GM21717 (cell line): Measurements from ENCODE around the gene PRKCA.

ENCODE experiments used
- ATAC-seq: cut with Tn5 transposase; IDR thresholded peaks from one replicate; pipeline ENCODE4 v1.9.1; 2021; ENCODE audit warnings: mild to moderate bottlenecking, moderate library complexity; ENCODE audit not compliant: unreplicated experiment

PRKCA gene

GRCh38 chr17:66537502-66537901 is 235.1 kb downstream of the PRKCA start:
- no peak for ATAC-seq

- no peak for ATAC-seq
Measured at GRCh38 chr17:66538776-66539175, 236.4 kb downstream of the PRKCA start.

GRCh38 chr17:66540131-66540781 is 237.8 kb downstream of the PRKCA start:
- no peak for ATAC-seq

- no peak for ATAC-seq
Measured at GRCh38 chr17:66541461-66542128, 239.2 kb downstream of the PRKCA start.

- peak; percentile 56 for ATAC-seq
Measured at GRCh38 chr17:66542129-66542966, 239.9 kb downstream of the PRKCA start.

- no peak for ATAC-seq
Measured at GRCh38 chr17:66542967-66543520, 240.6 kb downstream of the PRKCA start.

GRCh38 chr17:66543526-66543925 is 241.1 kb downstream of the PRKCA start:
- no peak for ATAC-seq

GRCh38 chr17:66545918-66546317 is 243.5 kb downstream of the PRKCA start:
- no peak for ATAC-seq

GRCh38 chr17:66547151-66547865 is 244.9 kb downstream of the PRKCA start:
- ATAC-seq: no peak

- no peak for ATAC-seq
Measured at GRCh38 chr17:66548158-66548557, 245.7 kb downstream of the PRKCA start.

- no peak for ATAC-seq
Measured at GRCh38 chr17:66548659-66549310, 246.4 kb downstream of the PRKCA start.

GRCh38 chr17:66549311-66549704 is 246.9 kb downstream of the PRKCA start:
- no peak for ATAC-seq

GRCh38 chr17:66549731-66550207 is 247.4 kb downstream of the PRKCA start:
- no peak for ATAC-seq

GRCh38 chr17:66551839-66552238 is 249.4 kb downstream of the PRKCA start:
- ATAC-seq: no peak

- ATAC-seq: no peak
Measured at GRCh38 chr17:66552371-66552770, 250.0 kb downstream of the PRKCA start.

GRCh38 chr17:66555605-66556004 is 253.2 kb downstream of the PRKCA start:
- ATAC-seq: no peak

- ATAC-seq: no peak
Measured at GRCh38 chr17:66557200-66557599, 254.8 kb downstream of the PRKCA start.

- ATAC-seq: no peak
Measured at GRCh38 chr17:66557886-66558285, 255.5 kb downstream of the PRKCA start.

GRCh38 chr17:66560691-66561090 is 258.3 kb downstream of the PRKCA start:
- no peak for ATAC-seq

GRCh38 chr17:66562119-66562518 is 259.7 kb downstream of the PRKCA start:
- ATAC-seq: no peak
